Heart right ventricle (tissue), 16 donors: ENCODE results near the gene CIT. TPM values are rescaled to one million over a fixed set of nuclear protein-coding genes. Genes with fewer than 3 reads are reported as not detected.

ENCODE experiments used
- ATAC-seq, 8 donors: fragments of 200-7000 bp; cut with Tn5 transposase; one replicate each; pipeline ENCODE4 v1.9.1; 2020; ENCODE audit warnings: mild to moderate bottlenecking in 8 of 8, moderate library complexity in 8 of 8, moderate number of reproducible peaks in 1 of 8
- DNase-seq, 2 donors: peaks; one replicate each; pipeline ENCODE4 v3.0.0-alpha.2; 2020
- H3K27ac ChIP-seq, 10 donors: fragments of 200-600 bp; sonication (generic) in 2 of 10; one replicate each; pipeline versions ENCODE4 v1.5.0 to v1.8.0; 2020 to 2022; ENCODE audit warnings: mild to moderate bottlenecking in 3 of 10
- H3K27me3 ChIP-seq, 7 donors: fragments of 200-600 bp; one replicate each; pipeline ENCODE4 v1.8.0; 2021 to 2022; ENCODE audit warnings: mild to moderate bottlenecking in 2 of 7
- H3K36me3 ChIP-seq, 9 donors: fragments of 200-600 bp; sonication (generic) in 1 of 9; one replicate each; pipeline versions ENCODE4 v1.5.0 to v1.8.0; 2020 to 2022; ENCODE audit warnings: mild to moderate bottlenecking in 2 of 9
- H3K4me1 ChIP-seq, 9 donors: fragments of 200-600 bp; sonication (generic) in 1 of 9; one replicate each; pipeline versions ENCODE4 v1.5.0 to v1.8.0; 2020 to 2022; ENCODE audit warnings: mild to moderate bottlenecking in 4 of 9
- H3K4me3 ChIP-seq, 10 donors: fragments of 200-600 bp; sonication (generic) in 2 of 10; one replicate each; pipeline versions ENCODE4 v1.5.0 to v1.8.0; 2020 to 2022; ENCODE audit warnings: mild to moderate bottlenecking in 7 of 10, moderate library complexity in 2 of 10
- H3K9me3 ChIP-seq, 11 donors: fragments of 200-600 bp in 10 of 11; sonication (generic) in 2 of 11; one replicate each; pipeline versions ENCODE4 v1.5.0 to v1.8.0; 2013 to 2022; ENCODE audit warnings: mild to moderate bottlenecking in 2 of 11, control low read depth in 1 of 11, moderate library complexity in 1 of 11
- WGBS, 2 donors: extraction: QIAGEN DNeasy Blood & Tissue Kit; methylation state at CpG; one replicate each; pipeline ENCODE4 v1.1.7; 2013; ENCODE audit warnings: inconsistent platforms in 1 of 2; 5-methylcytosine and 5-hydroxymethylcytosine counted together
- intact Hi-C, 10 donors: fragments of 100-400 bp; cut with DNase I; formaldehyde crosslinking; loops; one replicate each; pipeline versions ENCODE4 v1.11.1 to v1.14.2; 2022
- long read RNA-seq, 3 donors: library from polyadenylated mRNA; unstranded; transcript quantifications; one replicate each; pipeline ENCODE4 v2.0.0, GENCODE V29; 2020 to 2021
- polyA plus RNA-seq, 2 donors: library from polyadenylated mRNA; stranded (reverse); fragments of 200-250 nt; gene quantifications; one replicate each; pipeline ENCODE4 v1.2.3, GENCODE V29; 2013
- total RNA-seq, 10 donors: library from RNA; stranded (reverse); fragmentation: NEBNext Ultra II Directional in 3 of 10; extraction: Animal tissue kit (Norgen Biotek cat#: 25700) in 3 of 10; gene quantifications; one replicate each; pipeline versions ENCODE4 v1.2.1 to v1.2.4, GENCODE V29; 2021 to 2023
- TF ChIP-seq, protein P1 (sequence below), 9 donors: fragments of 200-600 bp; sonication (generic) in 2 of 9; IDR thresholded peaks; one replicate each; pipeline versions ENCODE4 v1.5.0 to v1.8.0; 2021 to 2022; ENCODE audit warnings: antibody characterized with exemption in 9 of 9, mild to moderate bottlenecking in 5 of 9, moderate library complexity in 1 of 9
- donor health status: Arrhythmogenic right ventricular cardiomyopathy.
- donor health status: ischemic (EF 13 %, LVEDD 7.1; RV severe dilation, severe dysfunction).
- donor health status: healthy with polysubstance abuse.
- donor health status: DM: no; HTN: yes; CAD: no.
- donor health status: DM: no; HTN: no; CAD: no.
- donor health status: ischemic (EF 25% LVEDD 6.9; RV normal size, moderate dysfunction).
- donor health status: ischemic (EF 25% LVEDD 5.7; RV mildly dilated, moderate dysfunction).
- donor health status: healthy.
- donor health status: DM: yes; HTN: yes; CAD: no.
- donor health status: Ischemic cardiomyopathy.
- donor health status: ischemic (EF 35%, LVEDD 5.7; RV mildly dilated, moderate dysfunction).
- donor health status: nonischemic (EF 11% LVEDD 7.7; RV severe dilation, severe dysfunction).
- donor health status: DM: yes; HTN: yes; CAD: no.
- donor health status: PGD.
- donor health status: ischemic (EF 29% LVEDD 5.4; RV normal size, mild dysfunction).
- donor health status: nonischemic (EF 23%, LVEDD 6.1; RV moderate dilation, normal function).

Gene CIT, protein sequence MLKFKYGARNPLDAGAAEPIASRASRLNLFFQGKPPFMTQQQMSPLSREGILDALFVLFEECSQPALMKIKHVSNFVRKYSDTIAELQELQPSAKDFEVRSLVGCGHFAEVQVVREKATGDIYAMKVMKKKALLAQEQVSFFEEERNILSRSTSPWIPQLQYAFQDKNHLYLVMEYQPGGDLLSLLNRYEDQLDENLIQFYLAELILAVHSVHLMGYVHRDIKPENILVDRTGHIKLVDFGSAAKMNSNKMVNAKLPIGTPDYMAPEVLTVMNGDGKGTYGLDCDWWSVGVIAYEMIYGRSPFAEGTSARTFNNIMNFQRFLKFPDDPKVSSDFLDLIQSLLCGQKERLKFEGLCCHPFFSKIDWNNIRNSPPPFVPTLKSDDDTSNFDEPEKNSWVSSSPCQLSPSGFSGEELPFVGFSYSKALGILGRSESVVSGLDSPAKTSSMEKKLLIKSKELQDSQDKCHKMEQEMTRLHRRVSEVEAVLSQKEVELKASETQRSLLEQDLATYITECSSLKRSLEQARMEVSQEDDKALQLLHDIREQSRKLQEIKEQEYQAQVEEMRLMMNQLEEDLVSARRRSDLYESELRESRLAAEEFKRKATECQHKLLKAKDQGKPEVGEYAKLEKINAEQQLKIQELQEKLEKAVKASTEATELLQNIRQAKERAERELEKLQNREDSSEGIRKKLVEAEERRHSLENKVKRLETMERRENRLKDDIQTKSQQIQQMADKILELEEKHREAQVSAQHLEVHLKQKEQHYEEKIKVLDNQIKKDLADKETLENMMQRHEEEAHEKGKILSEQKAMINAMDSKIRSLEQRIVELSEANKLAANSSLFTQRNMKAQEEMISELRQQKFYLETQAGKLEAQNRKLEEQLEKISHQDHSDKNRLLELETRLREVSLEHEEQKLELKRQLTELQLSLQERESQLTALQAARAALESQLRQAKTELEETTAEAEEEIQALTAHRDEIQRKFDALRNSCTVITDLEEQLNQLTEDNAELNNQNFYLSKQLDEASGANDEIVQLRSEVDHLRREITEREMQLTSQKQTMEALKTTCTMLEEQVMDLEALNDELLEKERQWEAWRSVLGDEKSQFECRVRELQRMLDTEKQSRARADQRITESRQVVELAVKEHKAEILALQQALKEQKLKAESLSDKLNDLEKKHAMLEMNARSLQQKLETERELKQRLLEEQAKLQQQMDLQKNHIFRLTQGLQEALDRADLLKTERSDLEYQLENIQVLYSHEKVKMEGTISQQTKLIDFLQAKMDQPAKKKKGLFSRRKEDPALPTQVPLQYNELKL (N-terminal part only)
- 1 to 10 TPM in 5 of 10 donors, under 1 TPM in 5; 0.35 to 7.0 (median 0.98) TPM for total RNA-seq
- polyA plus RNA-seq, result under 1 TPM; 0.20 to 0.95 TPM
- long read RNA-seq, donor 1, result 0 reads
- long read RNA-seq, donor 2, partial matches to known transcripts, result 1 of 1 reads
- long read RNA-seq, donor 2, other reads (novel, unspliced or antisense), result 0 of 1 reads
- long read RNA-seq, donor 3, result 0 reads

DNA sequence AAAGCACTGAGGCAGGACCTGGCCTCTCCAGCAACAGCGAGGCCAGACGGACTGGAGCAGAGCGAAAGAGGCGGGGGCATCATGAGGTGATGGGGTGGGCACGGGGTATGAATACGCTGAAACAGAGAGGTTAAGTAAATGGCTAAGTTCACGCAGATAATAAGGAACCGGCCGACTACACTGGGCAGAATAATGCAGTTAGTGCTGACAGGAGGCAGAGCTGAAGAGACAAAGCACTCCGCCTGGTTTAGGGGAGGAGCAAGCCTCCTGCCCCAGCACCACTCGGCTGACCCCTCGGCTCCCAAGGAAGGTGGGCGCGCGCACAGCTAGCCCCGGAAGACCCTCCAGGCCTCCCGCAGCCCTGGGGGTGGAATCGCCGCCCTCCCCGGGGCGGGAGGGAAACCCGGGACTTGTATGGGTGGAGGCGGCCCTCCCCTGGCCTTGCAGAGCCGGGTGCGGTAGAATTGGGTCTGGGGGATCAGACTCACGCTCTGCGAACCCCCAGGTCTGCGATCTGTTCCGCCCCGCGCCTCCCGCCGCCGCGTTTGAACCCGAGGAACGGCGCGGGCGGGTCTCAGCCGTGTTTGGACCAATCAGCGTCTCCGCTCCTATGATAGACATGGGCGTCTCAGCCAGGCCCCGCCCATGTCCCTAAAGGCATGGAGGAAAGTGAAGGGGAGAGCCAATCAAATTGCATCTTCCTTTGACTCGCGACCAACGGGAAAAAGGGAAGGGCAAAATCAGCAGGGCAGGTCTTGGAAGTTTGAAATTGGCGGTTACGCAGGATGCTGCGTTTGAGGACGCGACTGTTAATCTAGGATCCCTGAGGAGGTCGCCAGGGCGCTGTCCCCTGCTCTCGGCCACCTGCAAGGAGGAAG is at the start of gene CIT:
TSS of gene CIT (minus strand) at position 560 of the 878 bp plus-strand sequence. CDS start 1,152 bp downstream, outside the sequence.
- ATAC-seq, result peak; percentile 98 to 100 (median 100)
- TF ChIP-seq, protein P1, sequence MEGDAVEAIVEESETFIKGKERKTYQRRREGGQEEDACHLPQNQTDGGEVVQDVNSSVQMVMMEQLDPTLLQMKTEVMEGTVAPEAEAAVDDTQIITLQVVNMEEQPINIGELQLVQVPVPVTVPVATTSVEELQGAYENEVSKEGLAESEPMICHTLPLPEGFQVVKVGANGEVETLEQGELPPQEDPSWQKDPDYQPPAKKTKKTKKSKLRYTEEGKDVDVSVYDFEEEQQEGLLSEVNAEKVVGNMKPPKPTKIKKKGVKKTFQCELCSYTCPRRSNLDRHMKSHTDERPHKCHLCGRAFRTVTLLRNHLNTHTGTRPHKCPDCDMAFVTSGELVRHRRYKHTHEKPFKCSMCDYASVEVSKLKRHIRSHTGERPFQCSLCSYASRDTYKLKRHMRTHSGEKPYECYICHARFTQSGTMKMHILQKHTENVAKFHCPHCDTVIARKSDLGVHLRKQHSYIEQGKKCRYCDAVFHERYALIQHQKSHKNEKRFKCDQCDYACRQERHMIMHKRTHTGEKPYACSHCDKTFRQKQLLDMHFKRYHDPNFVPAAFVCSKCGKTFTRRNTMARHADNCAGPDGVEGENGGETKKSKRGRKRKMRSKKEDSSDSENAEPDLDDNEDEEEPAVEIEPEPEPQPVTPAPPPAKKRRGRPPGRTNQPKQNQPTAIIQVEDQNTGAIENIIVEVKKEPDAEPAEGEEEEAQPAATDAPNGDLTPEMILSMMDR (IDR thresholded peaks at IDR 0.05), result no peak
- Histone ChIP-seq H3K36me3 (peaks cover 0 to 8% (median 0%) of the 10 kb centered on the region in 9 donors), H3K4me1 (peaks cover 0 to 14% (median 6%) of the 10 kb centered on the region in 9 donors), H3K27ac (peak within 1 kb of the TSS in 2 of 10 donors; percentile 23 to 75), H3K27me3 (no peaks in the 10 kb centered on the region), H3K9me3 (no peaks in the 10 kb centered on the region), H3K4me3 (peak within 1 kb of the TSS; percentile 65 to 99 (median 72))
- WGBS, 2 donors, result 0 to 1% methylated on average over 54 to 56 of the region's 56 CpGs
- peak; percentile 84 to 87 for DNase-seq
- intact Hi-C loops, result no loop called here

- intact Hi-C loops, result no loop called here
- Histone ChIP-seq H3K36me3 (no peaks in the 10 kb centered on the region), H3K4me1 (no peaks in the 10 kb centered on the region), H3K9me3 (no peaks in the 10 kb centered on the region), H3K27me3 (peaks cover 0 to 51% (median 14%) of the 10 kb centered on the region in 7 donors), H3K4me3 (no peak overlapping the region), H3K27ac (no peak overlapping the region)
- TF ChIP-seq, protein P1 (IDR thresholded peaks at IDR 0.05), result no peak
- DNase-seq, result no peak
- ATAC-seq, result no peak
Observed at GRCh38 chr12:119925269-119925668, 48.1 kb upstream of the CIT start.

DNA sequence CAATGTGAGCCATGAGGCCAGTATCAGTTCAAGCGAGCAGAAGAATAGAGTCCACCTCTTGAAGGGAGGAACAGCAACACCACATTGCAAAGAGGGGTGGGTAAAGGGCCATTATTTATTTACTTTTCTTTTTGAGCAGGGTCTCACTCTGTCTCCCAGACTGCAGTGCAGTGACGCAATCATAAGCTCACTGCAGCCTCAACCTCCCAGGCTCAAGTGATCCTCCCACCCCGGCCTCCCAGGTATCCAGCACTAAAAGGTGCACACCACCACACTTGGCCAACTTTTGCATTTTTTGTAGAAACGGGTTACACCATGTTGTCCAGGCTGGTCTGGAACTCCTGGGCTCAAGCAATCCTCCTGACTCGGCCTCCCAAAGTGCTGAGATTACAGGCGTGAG is 42.9 kb upstream of the CIT start:
- peaks cover 0 to 45% (median 4%) of the 10 kb centered on the region in 7 donors for H3K27me3 ChIP-seq
- WGBS, 2 donors, result 86 to 96% methylated on average over 6 of the region's 6 CpGs
- ATAC-seq, result no peak

More for the DNA sequence above, 42.9 kb upstream of the CIT start:
- Histone ChIP-seq H3K9me3 (no peaks in the 10 kb centered on the region), H3K4me3 (no peak overlapping the region), H3K36me3 (no peaks in the 10 kb centered on the region), H3K4me1 (no peaks in the 10 kb centered on the region), H3K27ac (no peak overlapping the region)
- DNase-seq, result no peak
- intact Hi-C loops, result no loop called here
- TF ChIP-seq, protein P1 (IDR thresholded peaks at IDR 0.05), result no peak
